Activated CD4-positive, alpha-beta T cell treated with anti-CD3 and anti-CD28 coated beads, Interleukin-2, amount 50 U/mL, for 48 hours (primary cell): ENCODE results near the gene ZNF580.

Source experiments
- DNase-seq, 2 experiments: peaks; one replicate each; pipeline ENCODE4 v3.0.0-alpha.2; 2020

ZNF580 gene

GRCh38 chr19:55679343-55680257 lies 38.8 kb downstream of the ZNF580 start:
- DNase-seq: peak in 1 of 2 experiments; percentile 37

GRCh38 chr19:55680339-55681130 lies 39.7 kb downstream of the ZNF580 start:
- no peak for DNase-seq

GRCh38 chr19:55681131-55682092 lies 40.6 kb downstream of the ZNF580 start:
- no peak for DNase-seq

GRCh38 chr19:55683449-55684261 lies 42.9 kb downstream of the ZNF580 start:
- DNase-seq: no peak

GRCh38 chr19:55684946-55685681 lies 44.3 kb downstream of the ZNF580 start:
- no peak for DNase-seq

- DNase-seq: no peak
Measured at GRCh38 chr19:55685776-55686175, 45.0 kb downstream of the ZNF580 start.

- DNase-seq: no peak
Measured at GRCh38 chr19:55686311-55687050, 45.7 kb downstream of the ZNF580 start.

- DNase-seq: no peak
Measured at GRCh38 chr19:55687281-55688201, 46.7 kb downstream of the ZNF580 start.

- no peak for DNase-seq
Measured at GRCh38 chr19:55688422-55689218, 47.8 kb downstream of the ZNF580 start.

- DNase-seq: no peak
Measured at GRCh38 chr19:55689411-55690108, 48.8 kb downstream of the ZNF580 start.

- DNase-seq: no peak
Measured at GRCh38 chr19:55690109-55690768, 49.4 kb downstream of the ZNF580 start.

GRCh38 chr19:55690769-55691545 lies 50.2 kb downstream of the ZNF580 start:
- no peak for DNase-seq

GRCh38 chr19:55691561-55692481 lies 51.0 kb downstream of the ZNF580 start:
- DNase-seq: no peak

- DNase-seq: no peak
Measured at GRCh38 chr19:55692681-55693081, 51.9 kb downstream of the ZNF580 start.
